HepG2 (cell line): Measurements from ENCODE around the gene IL6ST. TPM values are rescaled to one million over a fixed set of nuclear protein-coding genes. Genes with fewer than 3 reads are reported as not detected.

ENCODE experiments used
- ATAC-seq: fragments of 200-7000 bp; cut with Tn5 transposase; 3 replicates; pipeline ENCODE4 v1.9.1; 2020; ENCODE audit warnings: mild to moderate bottlenecking, moderate library complexity
- BruUV-seq: library from RNA; stranded (reverse); fragments of 400-500 nt; replicated peaks from 2 replicates; lab custom pipeline; 2021; lab: Mats Ljungman, UMichigan
- CTCF ChIA-PET: fragments of 300-600 bp; formaldehyde crosslinking; extraction: SDS; loops from one replicate; lab custom pipeline; 2021; ENCODE audit warnings: low total read pairs, inconsistent platforms, low intra/inter-chr PET ratio; lab: Yijun Ruan, JAX
- POLR2A ChIA-PET: fragments of 350-600 bp; sonication (Branson Sonifier 250); formaldehyde crosslinking; loops from one replicate; lab custom pipeline; 2020; ENCODE audit warnings: antibody characterized with exemption, inconsistent platforms; lab: Yijun Ruan, JAX
- DNase-seq: peaks from one replicate; pipeline ENCODE4 v3.0.0-alpha.2; 2015; ENCODE audit warnings: low spot score
- FAIRE-seq: peaks from 3 replicates; lab custom pipeline; 2011; peaks lifted over from hg19 to GRCh38; lab: Jason Lieb, UNC
- H2AFZ ChIP-seq: one replicate; pipeline ENCODE4 v1.6.1; 2011; ENCODE audit warnings: low read length, inconsistent platforms
- H3K27ac ChIP-seq: fragments of 300-600 bp; 3 replicates; pipeline ENCODE4 v1.8.0; 2011; ENCODE audit warnings: mixed run types, mild to moderate bottlenecking, mixed read lengths, low read length, inconsistent platforms; ENCODE audit not compliant: insufficient read depth; ENCODE audit errors: extremely low read length
- H3K27me3 ChIP-seq, 2 experiments: fragments of 200-600 bp in 1 of 2; 2 replicates in 1 of 2; 3 replicates in 1 of 2; pipeline versions ENCODE4 v1.6.0 to v1.8.0; 2011; ENCODE audit warnings: low read length in 2 of 2, mild to moderate bottlenecking in 2 of 2, moderate library complexity in 2 of 2, inconsistent platforms in 1 of 2; ENCODE audit not compliant: insufficient read depth in 2 of 2, control insufficient read depth in 1 of 2
- H3K36me3 ChIP-seq, 2 experiments: fragments of 200-600 bp in 1 of 2; replicated peaks in 1 of 2; 2 replicates in 1 of 2; 3 replicates in 1 of 2; pipeline versions ENCODE4 v1.5.1 to v1.8.0; 2011; ENCODE audit warnings: low read length in 2 of 2, inconsistent platforms in 1 of 2; ENCODE audit not compliant: insufficient read depth in 2 of 2, control insufficient read depth in 1 of 2
- H3K4me1 ChIP-seq: 2 replicates; pipeline ENCODE4 v1.5.1; 2012; ENCODE audit warnings: low read length, inconsistent platforms; ENCODE audit not compliant: insufficient read depth
- H3K4me2 ChIP-seq: 2 replicates; pipeline ENCODE4 v1.6.0; 2011; ENCODE audit warnings: low read depth, low read length, inconsistent platforms
- H3K4me3 ChIP-seq, 3 experiments: fragments of 200-600 bp in 1 of 3; sonication (generic), shearing (Covaris generic) in 1 of 3; replicated peaks in 1 of 3; 2 replicates each; pipeline ENCODE4 v1.5.1; 2011 to 2016; ENCODE audit warnings: low read length in 3 of 3, inconsistent platforms in 2 of 3, low read depth in 2 of 3, mild to moderate bottlenecking in 2 of 3, control low read depth in 1 of 3, mixed read lengths in 1 of 3; ENCODE audit not compliant: insufficient read depth in 1 of 3
- H3K79me2 ChIP-seq: one replicate; pipeline ENCODE4 v1.6.1; 2011; ENCODE audit warnings: low read length, inconsistent platforms; ENCODE audit not compliant: insufficient read depth
- H3K9ac ChIP-seq: 2 replicates; pipeline ENCODE4 v1.6.0; 2011; ENCODE audit warnings: mild to moderate bottlenecking, low read depth, low read length, inconsistent platforms; ENCODE audit not compliant: insufficient read depth
- H3K9me3 ChIP-seq: 2 replicates; pipeline ENCODE4 v1.5.1; 2012; ENCODE audit warnings: mild to moderate bottlenecking, low read length
- H4K20me1 ChIP-seq: 2 replicates; pipeline ENCODE4 v1.6.0; 2011; ENCODE audit warnings: inconsistent platforms, mild to moderate bottlenecking, low read length, moderate library complexity; ENCODE audit not compliant: insufficient read depth
- ELF1 ChIP-seq: sonication (generic); formaldehyde crosslinking; IDR thresholded peaks from 2 replicates; pipeline ENCODE4 v1.4.0; 2020; ENCODE audit warnings: missing genetic modification reagents
- ETV6 ChIP-seq: sonication (generic); formaldehyde crosslinking; conservative IDR thresholded peaks from 2 replicates; pipeline ENCODE4 v1.4.0; 2020; ENCODE audit warnings: missing genetic modification reagents
- GABPB1 ChIP-seq: IDR thresholded peaks from 2 replicates; pipeline ENCODE4 v1.6.1; 2016; ENCODE audit warnings: mild to moderate bottlenecking, missing genetic modification reagents, moderate library complexity, missing compliant biosample characterization
- KAT8 ChIP-seq: IDR thresholded peaks from 2 replicates; pipeline ENCODE4 v1.6.1; 2016; ENCODE audit warnings: missing genetic modification reagents, missing compliant biosample characterization
- NR1H2 ChIP-seq: sonication (generic); formaldehyde crosslinking; IDR thresholded peaks from 2 replicates; pipeline ENCODE4 v1.8.1; 2022; ENCODE audit warnings: low read depth, missing genetic modification reagents, borderline replicate concordance
- SMARCE1 ChIP-seq: fragments of 450-650 bp; IDR thresholded peaks from 2 replicates; pipeline ENCODE4 v1.6.1; 2017; ENCODE audit warnings: borderline replicate concordance
- STAG1 ChIP-seq: sonication (generic); formaldehyde crosslinking; IDR thresholded peaks from 2 replicates; pipeline ENCODE4 v1.4.0; 2020; ENCODE audit warnings: missing genetic modification reagents
- ZFYVE20 ChIP-seq: sonication (generic); formaldehyde crosslinking; IDR thresholded peaks from 2 replicates; pipeline ENCODE4 v1.8.0; 2023; ENCODE audit warnings: low read depth, mild to moderate bottlenecking, moderate library complexity, missing genetic modification reagents, borderline replicate concordance
- ZNF562 ChIP-seq: sonication (generic); formaldehyde crosslinking; IDR thresholded peaks from 2 replicates; pipeline ENCODE4 v1.8.0; 2022; ENCODE audit warnings: missing genetic modification reagents, borderline replicate concordance
- WGBS: methylation state at CpG from one replicate; pipeline ENCODE4 v1.1.6; 2017; ENCODE audit warnings: low lambda C conversion rate; 5-methylcytosine and 5-hydroxymethylcytosine counted together
- in situ Hi-C: cut with HindIII; loops from 2 replicates; pipeline ENCODE4 v1.10.0; 2017; ENCODE audit warnings: low pct_unique_long_range_greater_than_20kb; ENCODE audit not compliant: extremely low pct_ligation_motif_present
- intact Hi-C: fragments of 100-400 bp; cut with micrococcal nuclease; formaldehyde crosslinking; loops from one replicate; pipeline ENCODE4 v1.10.0; 2022; ENCODE audit not compliant: unreplicated experiment
- polyA plus RNA-seq, 8 experiments: library from polyadenylated mRNA; depleted of rRNA in 3 of 8; stranded (reverse) in 7 of 8; unstranded in 1 of 8; fragments of >200 nt; fragmentation: Illumina TruSeq in 4 of 8; extraction: Trizol in 4 of 8; gene quantifications; 2 replicates each; pipeline versions ENCODE4 v1.2.1 to v1.2.3, GENCODE V29; 2011 to 2016; ENCODE audit warnings: low read depth in 4 of 8, missing spikeins in 1 of 8, mixed read lengths in 1 of 8; ENCODE audit not compliant: insufficient read depth in 1 of 8
- total RNA-seq, 5 experiments: library from RNA; depleted of rRNA; stranded (reverse); fragments of >200 nt; fragmentation: Illumina TruSeq; extraction: Trizol; gene quantifications; 2 replicates each; pipeline ENCODE4 v1.2.3, GENCODE V29; 2016; ENCODE audit warnings: low read depth in 1 of 5
- TF ChIP-seq, protein P1 (sequence below): sonication (generic); formaldehyde crosslinking; IDR thresholded peaks from 2 replicates; pipeline ENCODE4 v1.5.0; 2020; ENCODE audit warnings: mild to moderate bottlenecking, missing genetic modification reagents, moderate library complexity

Gene IL6ST
- total and polyA plus RNA-seq, 2 of the 13 experiments (the other 11 are each of a cell fraction or from before 2014, with no cell fraction given): 66.6 to 166 TPM

DNA sequence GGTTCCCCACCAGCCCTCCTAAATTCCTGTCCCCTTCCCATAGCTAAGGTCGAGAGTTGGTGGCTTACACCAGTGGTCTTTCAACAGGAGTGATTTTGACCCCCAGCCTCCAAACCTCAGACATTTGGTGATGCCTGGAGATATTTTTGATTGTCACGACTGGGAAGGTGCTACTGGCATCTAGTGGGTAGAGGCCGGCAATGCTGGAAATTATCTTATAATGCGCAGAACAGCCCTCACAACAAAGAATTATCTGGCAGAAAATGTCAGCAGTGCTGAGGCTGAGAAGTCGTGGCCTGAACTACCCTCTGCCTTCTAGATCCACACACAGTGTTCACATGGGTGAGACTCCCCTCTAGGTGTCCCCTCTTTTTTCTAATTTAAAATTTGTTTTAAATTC lies 74.0 kb downstream of the IL6ST start:
- Histone ChIP-seq H3K79me2 (no peaks in the 10 kb centered on the region), H3K9ac (no peak overlapping the region), H3K9me3 (no peaks in the 10 kb centered on the region), H3K27ac (no peak overlapping the region), H4K20me1 (no peaks in the 10 kb centered on the region), H3K4me3 (no peak overlapping the region), H2AFZ (no peak overlapping the region), H3K36me3 (no peaks in the 10 kb centered on the region), H3K4me2 (no peak overlapping the region), H3K4me1 (peaks cover 64% of the 10 kb centered on the region), H3K27me3 (no peaks in the 10 kb centered on the region; a peak in 2 of 5 replicates)
- no TSS peak for BruUV-seq
- CTCF ChIA-PET: no interaction called here
- 30% methylated on average over 5 of the region's 5 CpGs for WGBS
- DNase-seq (no peak), FAIRE-seq (no peak), ATAC-seq (no peak)
- POLR2A ChIA-PET: no interaction called here
- TF ChIP-seq ELF1 (no peak), ZNF562 (CRISPR knock-in tag) (no peak), ZFYVE20 (CRISPR knock-in tag) (no peak), GABPB1 (CRISPR knock-in tag) (no peak), SMARCE1 (no peak), KAT8 (CRISPR knock-in tag) (no peak), ETV6 (no peak), STAG1 (CRISPR knock-in tag) (peak; percentile 24; the same call in 1 of the 2 replicates), NR1H2 (CRISPR knock-in tag) (no peak)
- TF ChIP-seq, protein P1, sequence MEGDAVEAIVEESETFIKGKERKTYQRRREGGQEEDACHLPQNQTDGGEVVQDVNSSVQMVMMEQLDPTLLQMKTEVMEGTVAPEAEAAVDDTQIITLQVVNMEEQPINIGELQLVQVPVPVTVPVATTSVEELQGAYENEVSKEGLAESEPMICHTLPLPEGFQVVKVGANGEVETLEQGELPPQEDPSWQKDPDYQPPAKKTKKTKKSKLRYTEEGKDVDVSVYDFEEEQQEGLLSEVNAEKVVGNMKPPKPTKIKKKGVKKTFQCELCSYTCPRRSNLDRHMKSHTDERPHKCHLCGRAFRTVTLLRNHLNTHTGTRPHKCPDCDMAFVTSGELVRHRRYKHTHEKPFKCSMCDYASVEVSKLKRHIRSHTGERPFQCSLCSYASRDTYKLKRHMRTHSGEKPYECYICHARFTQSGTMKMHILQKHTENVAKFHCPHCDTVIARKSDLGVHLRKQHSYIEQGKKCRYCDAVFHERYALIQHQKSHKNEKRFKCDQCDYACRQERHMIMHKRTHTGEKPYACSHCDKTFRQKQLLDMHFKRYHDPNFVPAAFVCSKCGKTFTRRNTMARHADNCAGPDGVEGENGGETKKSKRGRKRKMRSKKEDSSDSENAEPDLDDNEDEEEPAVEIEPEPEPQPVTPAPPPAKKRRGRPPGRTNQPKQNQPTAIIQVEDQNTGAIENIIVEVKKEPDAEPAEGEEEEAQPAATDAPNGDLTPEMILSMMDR (CRISPR knock-in tag): peak; percentile 28; the same call in 1 of the 2 replicates
- in situ Hi-C loops (no loop called here), intact Hi-C loops (no loop called here)
